Vagina (tissue), 2 donors: ENCODE measurements around the gene LDLRAD3.

Experiments used
- CTCF ChIP-seq, 3 experiments: fragments of 450-650 bp in 2 of 3; fragments of 200-600 bp in 1 of 3; sonication (generic) in 1 of 3; IDR thresholded peaks; one replicate each; pipeline ENCODE4 v1.5.1; 2017 to 2019; ENCODE audit warnings: antibody characterized with exemption in 3 of 3, mild to moderate bottlenecking in 2 of 3, moderate library complexity in 2 of 3
- POLR2A ChIP-seq, 2 donors: fragments of 450-650 bp; IDR thresholded peaks; one replicate each; pipeline ENCODE4 v1.6.1; 2017; ENCODE audit warnings: antibody characterized with exemption in 2 of 2, mild to moderate bottlenecking in 2 of 2, moderate library complexity in 2 of 2
- POLR2AphosphoS5 ChIP-seq, 2 donors: sonication (generic); formaldehyde crosslinking; IDR thresholded peaks; one replicate each; pipeline ENCODE4 v1.9.0; 2017; ENCODE audit warnings: antibody characterized with exemption in 2 of 2, mild to moderate bottlenecking in 2 of 2, low read depth in 1 of 2; ENCODE audit not compliant: insufficient read depth in 1 of 2

- TF ChIP-seq CTCF (IDR thresholded peaks at IDR 0.05) (no peak), POLR2AphosphoS5 (IDR thresholded peaks at IDR 0.05; ENCODE audit: insufficient read depth in 1 of 2, low read depth in 1 of 2) (no peak), POLR2A (IDR thresholded peaks at IDR 0.05) (no peak)
Measured at GRCh38 chr11:35938231-35938630, 5.6 kb upstream of the LDLRAD3 start.
